Testis (tissue), 2 donors: ENCODE data around the gene POLE2.

Source experiments
- POLR2A ChIP-seq: fragments of 450-650 bp; IDR thresholded peaks from one replicate; pipeline ENCODE4 v1.6.1; 2017; ENCODE audit warnings: antibody characterized with exemption, mild to moderate bottlenecking, moderate library complexity
- TF ChIP-seq, protein P1 (sequence below), 3 experiments: fragments of 450-650 bp in 2 of 3; fragments of 200-600 bp in 1 of 3; sonication (generic) in 1 of 3; IDR thresholded peaks; one replicate each; pipeline ENCODE4 v1.5.1; 2016 to 2019; ENCODE audit warnings: antibody characterized with exemption in 3 of 3, mild to moderate bottlenecking in 2 of 3, moderate library complexity in 1 of 3

DNA sequence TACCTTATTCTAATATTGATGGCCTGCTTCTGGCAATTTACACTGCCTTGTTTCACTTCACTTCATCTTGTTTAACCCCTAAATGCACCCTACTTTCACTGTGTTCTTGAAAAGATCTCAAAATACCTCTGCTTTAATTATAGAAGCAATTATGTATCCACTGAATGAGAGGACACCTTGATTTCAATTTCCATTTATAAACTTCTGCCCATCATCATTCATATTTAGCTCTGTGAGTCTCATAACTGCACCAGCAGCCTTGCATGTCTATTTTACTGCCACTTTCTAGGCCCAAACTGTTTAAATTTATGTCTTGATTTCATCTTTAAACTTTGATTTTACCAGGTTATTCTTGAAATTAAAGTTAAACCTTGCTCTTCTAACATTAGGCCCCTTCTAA lies 45.9 kb downstream of the POLE2 start:
- TF ChIP-seq, protein P1, sequence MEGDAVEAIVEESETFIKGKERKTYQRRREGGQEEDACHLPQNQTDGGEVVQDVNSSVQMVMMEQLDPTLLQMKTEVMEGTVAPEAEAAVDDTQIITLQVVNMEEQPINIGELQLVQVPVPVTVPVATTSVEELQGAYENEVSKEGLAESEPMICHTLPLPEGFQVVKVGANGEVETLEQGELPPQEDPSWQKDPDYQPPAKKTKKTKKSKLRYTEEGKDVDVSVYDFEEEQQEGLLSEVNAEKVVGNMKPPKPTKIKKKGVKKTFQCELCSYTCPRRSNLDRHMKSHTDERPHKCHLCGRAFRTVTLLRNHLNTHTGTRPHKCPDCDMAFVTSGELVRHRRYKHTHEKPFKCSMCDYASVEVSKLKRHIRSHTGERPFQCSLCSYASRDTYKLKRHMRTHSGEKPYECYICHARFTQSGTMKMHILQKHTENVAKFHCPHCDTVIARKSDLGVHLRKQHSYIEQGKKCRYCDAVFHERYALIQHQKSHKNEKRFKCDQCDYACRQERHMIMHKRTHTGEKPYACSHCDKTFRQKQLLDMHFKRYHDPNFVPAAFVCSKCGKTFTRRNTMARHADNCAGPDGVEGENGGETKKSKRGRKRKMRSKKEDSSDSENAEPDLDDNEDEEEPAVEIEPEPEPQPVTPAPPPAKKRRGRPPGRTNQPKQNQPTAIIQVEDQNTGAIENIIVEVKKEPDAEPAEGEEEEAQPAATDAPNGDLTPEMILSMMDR (IDR thresholded peaks at IDR 0.05) = no peak
- no peak for TF ChIP-seq POLR2A
